Esophagus squamous epithelium (tissue), 5 donors: Measurements from ENCODE around the gene AOPEP. TPM values are rescaled to one million over a fixed set of nuclear protein-coding genes. Genes with fewer than 3 reads are reported as not detected.

Source experiments
- DNase-seq: peaks from one replicate; lab custom pipeline; 2025; lab: John Stamatoyannopoulos, UW
- H3K27ac ChIP-seq, 4 donors: fragments of 200-600 bp; sonication (generic); one replicate each; pipeline ENCODE4 v1.5.1; 2016 to 2019; ENCODE audit warnings: mild to moderate bottlenecking in 1 of 4
- H3K27me3 ChIP-seq, 4 donors: fragments of 200-600 bp; sonication (generic); 1 replicate in 3 of 4; 2 replicates in 1 of 4; pipeline versions ENCODE4 v1.5.1 to v1.6.0; 2017 to 2021; ENCODE audit warnings: antibody characterized with exemption in 1 of 4
- H3K36me3 ChIP-seq, 3 donors: fragments of 200-600 bp; sonication (generic); one replicate each; pipeline ENCODE4 v1.5.1; 2016 to 2019
- H3K4me1 ChIP-seq, 3 donors: fragments of 200-600 bp; sonication (generic); one replicate each; pipeline ENCODE4 v1.5.1; 2017 to 2019
- H3K4me3 ChIP-seq, 4 donors: fragments of 200-600 bp; sonication (generic); 1 replicate in 3 of 4; 2 replicates in 1 of 4; pipeline ENCODE4 v1.5.1; 2016 to 2019; ENCODE audit warnings: mild to moderate bottlenecking in 2 of 4, moderate library complexity in 1 of 4
- H3K9me3 ChIP-seq, 3 donors: fragments of 200-600 bp; sonication (generic); one replicate each; pipeline ENCODE4 v1.5.1; 2016 to 2019
- POLR2A ChIP-seq, 4 donors: fragments of 450-650 bp; IDR thresholded peaks; one replicate each; pipeline ENCODE4 v1.6.1; 2017; ENCODE audit warnings: antibody characterized with exemption in 4 of 4, mild to moderate bottlenecking in 4 of 4, moderate library complexity in 3 of 4
- WGBS, 2 donors: methylation state at CpG; one replicate each; pipeline ENCODE4 v1.1.5; 2018; 5-methylcytosine and 5-hydroxymethylcytosine counted together
- intact Hi-C: fragments of 100-400 bp; cut with DNase I; formaldehyde crosslinking; loops from one replicate; pipeline ENCODE4 v1.15.0; 2022
- total RNA-seq, 4 donors: library from RNA; depleted of rRNA; stranded (reverse); fragments of >200 nt; gene quantifications; one replicate each; pipeline ENCODE4 v1.1.0, GENCODE V29; 2016
- TF ChIP-seq, protein P1 (sequence below), 6 experiments: fragments of 450-650 bp in 4 of 6; fragments of 200-600 bp in 2 of 6; sonication (generic) in 2 of 6; IDR thresholded peaks; one replicate each; pipeline ENCODE4 v1.5.1; 2016 to 2019; ENCODE audit warnings: antibody characterized with exemption in 6 of 6, mild to moderate bottlenecking in 4 of 6, moderate library complexity in 4 of 6
- donor health status: DM: yes; HTN: yes; CAD: no.

Gene AOPEP
- total RNA-seq, 4 donors from 2014 or later = 101 to 300 (median 115) TPM

DNA sequence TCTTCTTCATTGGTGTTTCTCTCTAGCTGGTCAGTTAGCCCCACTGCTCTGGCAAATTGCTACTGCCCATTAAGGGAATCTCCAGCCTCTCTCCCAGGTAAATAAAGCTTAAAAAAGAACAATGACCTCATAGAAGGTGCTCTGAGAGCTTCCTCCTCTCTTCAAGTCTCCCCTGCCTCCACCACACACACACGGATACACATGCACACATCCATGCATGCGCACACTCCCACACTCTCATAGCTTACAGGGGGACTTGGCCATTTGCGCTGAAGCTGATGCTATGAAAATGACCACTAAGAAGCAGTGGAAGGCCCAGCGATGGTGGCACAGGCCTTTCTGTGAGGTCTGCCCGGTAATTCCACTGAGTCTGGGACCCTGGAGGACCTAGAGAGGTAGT lies 250.9 kb downstream of the AOPEP start:
- no peaks in the 10 kb centered on the region for H3K27me3 ChIP-seq
- no peak overlapping the region for H3K27ac ChIP-seq
- no peaks in the 10 kb centered on the region for H3K36me3 ChIP-seq
- no peak overlapping the region for H3K4me3 ChIP-seq
- peaks cover 0 to 13% (median 12%) of the 10 kb centered on the region in 3 donors for H3K4me1 ChIP-seq
- H3K9me3 ChIP-seq = no peaks in the 10 kb centered on the region
- 100% methylated on average over 4 to 5 of the region's 5 CpGs for WGBS, 2 donors
- intact Hi-C loops = no loop called here
- no peak for TF ChIP-seq POLR2A (IDR thresholded peaks at IDR 0.05)
- TF ChIP-seq, protein P1, sequence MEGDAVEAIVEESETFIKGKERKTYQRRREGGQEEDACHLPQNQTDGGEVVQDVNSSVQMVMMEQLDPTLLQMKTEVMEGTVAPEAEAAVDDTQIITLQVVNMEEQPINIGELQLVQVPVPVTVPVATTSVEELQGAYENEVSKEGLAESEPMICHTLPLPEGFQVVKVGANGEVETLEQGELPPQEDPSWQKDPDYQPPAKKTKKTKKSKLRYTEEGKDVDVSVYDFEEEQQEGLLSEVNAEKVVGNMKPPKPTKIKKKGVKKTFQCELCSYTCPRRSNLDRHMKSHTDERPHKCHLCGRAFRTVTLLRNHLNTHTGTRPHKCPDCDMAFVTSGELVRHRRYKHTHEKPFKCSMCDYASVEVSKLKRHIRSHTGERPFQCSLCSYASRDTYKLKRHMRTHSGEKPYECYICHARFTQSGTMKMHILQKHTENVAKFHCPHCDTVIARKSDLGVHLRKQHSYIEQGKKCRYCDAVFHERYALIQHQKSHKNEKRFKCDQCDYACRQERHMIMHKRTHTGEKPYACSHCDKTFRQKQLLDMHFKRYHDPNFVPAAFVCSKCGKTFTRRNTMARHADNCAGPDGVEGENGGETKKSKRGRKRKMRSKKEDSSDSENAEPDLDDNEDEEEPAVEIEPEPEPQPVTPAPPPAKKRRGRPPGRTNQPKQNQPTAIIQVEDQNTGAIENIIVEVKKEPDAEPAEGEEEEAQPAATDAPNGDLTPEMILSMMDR (IDR thresholded peaks at IDR 0.05) = no peak
- DNase-seq = no peak

DNA sequence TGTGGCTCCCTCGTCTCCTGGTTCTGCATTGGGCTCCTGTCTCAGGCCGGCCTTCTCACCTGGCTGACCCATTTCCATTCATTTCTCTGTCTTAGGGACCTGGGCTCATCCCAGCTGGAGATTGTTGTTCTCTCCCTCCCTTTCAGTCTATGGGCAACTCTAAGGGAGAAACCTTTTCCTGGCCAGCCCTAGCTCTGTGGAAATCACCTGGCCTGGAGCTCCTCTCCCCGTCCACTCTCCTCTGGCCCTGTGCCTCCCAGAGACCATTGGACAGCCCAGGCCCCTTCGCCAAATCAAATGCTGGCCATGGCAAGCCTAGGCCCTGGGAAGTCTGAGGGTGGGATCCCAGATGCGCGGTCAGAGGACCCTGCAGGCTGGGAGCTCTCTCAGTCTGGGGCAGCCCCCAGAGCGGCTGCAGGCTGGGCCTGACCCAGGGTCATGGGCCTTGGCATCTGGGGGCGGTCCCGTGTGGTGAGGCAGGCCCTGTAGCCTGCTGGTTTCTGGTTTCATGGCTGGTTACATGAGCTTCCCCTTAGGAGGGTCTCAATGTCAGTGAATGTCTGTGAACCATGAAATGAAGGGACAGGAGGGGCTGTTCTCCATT lies 253.5 kb downstream of the AOPEP start:
- Histone ChIP-seq H3K4me1 (no peaks in the 10 kb centered on the region), H3K4me3 (no peak overlapping the region), H3K27ac (no peak overlapping the region), H3K27me3 (no peaks in the 10 kb centered on the region), H3K36me3 (no peaks in the 10 kb centered on the region), H3K9me3 (no peaks in the 10 kb centered on the region)
- intact Hi-C loops = no loop called here
- no peak for DNase-seq
- WGBS, 2 donors = 93 to 100% methylated on average over 2 to 4 of the region's 9 CpGs
- no peak for TF ChIP-seq POLR2A (IDR thresholded peaks at IDR 0.05)
- TF ChIP-seq, protein P1 (IDR thresholded peaks at IDR 0.05) = no peak

DNA sequence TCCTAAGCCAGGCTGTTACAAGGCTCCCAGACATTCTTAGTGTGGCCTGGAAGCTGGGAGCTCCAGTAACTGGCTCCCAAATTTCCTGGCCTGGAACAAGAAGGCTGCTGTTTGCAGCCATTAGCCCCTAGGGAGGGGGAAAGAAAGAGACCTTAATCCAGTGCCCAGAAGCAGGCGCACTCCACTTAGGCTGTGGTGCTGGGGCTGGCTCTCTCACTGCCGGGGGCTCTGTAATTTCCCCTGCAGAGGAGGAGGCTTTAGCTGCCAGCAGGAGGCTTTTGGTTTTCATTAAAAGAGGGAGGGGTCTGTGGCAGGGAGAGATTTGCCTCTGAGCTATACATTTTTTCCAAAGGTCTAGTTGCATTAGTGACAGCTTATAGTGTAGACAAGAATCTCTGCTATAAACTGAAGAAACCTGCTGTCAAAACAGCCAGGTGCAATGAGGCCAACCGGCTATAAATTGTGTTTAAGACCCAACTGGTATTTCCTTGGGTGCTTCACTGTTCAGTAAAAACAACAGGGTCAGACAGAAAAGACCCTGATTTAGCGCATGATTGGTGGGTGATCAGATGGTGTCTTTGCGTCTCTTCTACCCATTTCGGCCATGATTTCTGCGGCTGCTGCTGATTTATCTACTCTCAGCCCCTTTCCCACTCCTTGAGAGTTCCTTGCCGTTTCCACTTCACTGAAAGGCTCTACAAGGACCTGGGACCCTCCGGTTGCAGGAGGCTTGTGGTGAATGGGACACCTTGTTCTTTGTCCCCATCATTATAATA lies 254.6 kb downstream of the AOPEP start:
- H3K27me3 ChIP-seq = no peaks in the 10 kb centered on the region
- no peaks in the 10 kb centered on the region for H3K9me3 ChIP-seq
- no peak overlapping the region for H3K4me3 ChIP-seq
- intact Hi-C loops = no loop called here
- 93 to 96% methylated on average over 8 to 9 of the region's 9 CpGs for WGBS, 2 donors
- H3K4me1 ChIP-seq = no peaks in the 10 kb centered on the region
- TF ChIP-seq, protein P1 (IDR thresholded peaks at IDR 0.05) = no peak
- TF ChIP-seq POLR2A (IDR thresholded peaks at IDR 0.05) = no peak
- no peak for DNase-seq
- no peaks in the 10 kb centered on the region for H3K36me3 ChIP-seq
- no peak overlapping the region for H3K27ac ChIP-seq

DNA sequence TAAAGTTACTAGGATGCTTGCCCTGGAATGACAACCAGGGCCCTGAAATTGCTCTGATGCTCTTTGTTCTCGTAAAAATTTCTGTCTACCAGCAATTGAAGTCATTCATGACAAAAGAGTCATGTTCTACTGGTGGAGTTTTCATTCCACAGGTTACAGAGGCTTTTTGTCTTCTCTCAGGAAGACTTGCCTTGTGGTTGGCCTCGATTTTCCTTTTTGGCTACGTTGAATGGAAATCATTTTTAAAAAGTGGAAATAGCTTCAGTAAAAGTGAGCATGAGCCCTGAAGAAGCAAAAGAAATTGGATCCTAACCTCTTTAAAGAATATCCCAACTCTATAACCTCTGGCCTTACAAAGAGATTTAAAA lies 255.2 kb downstream of the AOPEP start:
- Histone ChIP-seq H3K4me3 (no peak overlapping the region), H3K27ac (no peak overlapping the region), H3K36me3 (no peaks in the 10 kb centered on the region), H3K4me1 (no peaks in the 10 kb centered on the region), H3K9me3 (no peaks in the 10 kb centered on the region), H3K27me3 (no peaks in the 10 kb centered on the region)
- WGBS, 2 donors = 83 to 91% methylated on average over 3 of the region's 3 CpGs
- intact Hi-C loops = no loop called here
- TF ChIP-seq POLR2A (IDR thresholded peaks at IDR 0.05) = no peak
- TF ChIP-seq, protein P1 (IDR thresholded peaks at IDR 0.05) = no peak
- no peak for DNase-seq

DNA sequence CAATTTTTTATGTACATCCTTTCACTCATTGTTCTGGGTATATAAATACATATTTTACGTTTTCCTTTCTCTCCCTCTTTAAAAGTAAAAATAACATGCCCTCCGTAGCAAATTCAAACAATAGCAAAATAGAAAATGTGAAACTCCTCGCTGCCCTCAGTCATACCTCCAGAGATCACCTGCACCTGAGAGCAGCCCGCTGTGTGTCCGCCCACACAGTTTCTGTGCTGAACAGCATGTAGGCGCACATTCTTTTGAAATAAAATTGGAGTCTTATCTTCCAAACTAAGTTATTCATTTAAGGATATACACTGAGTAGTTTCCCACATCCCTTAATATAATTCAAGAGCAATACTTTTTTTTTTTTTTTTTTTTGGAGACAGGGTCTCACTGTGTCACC lies 255.7 kb downstream of the AOPEP start:
- H3K4me3 ChIP-seq = no peak overlapping the region
- no peaks in the 10 kb centered on the region for H3K27me3 ChIP-seq
- intact Hi-C loops = no loop called here
- DNase-seq = no peak
- TF ChIP-seq, protein P1 (IDR thresholded peaks at IDR 0.05) = no peak
- TF ChIP-seq POLR2A (IDR thresholded peaks at IDR 0.05) = no peak
- no peak overlapping the region for H3K27ac ChIP-seq
- no peaks in the 10 kb centered on the region for H3K36me3 ChIP-seq
- no peaks in the 10 kb centered on the region for H3K4me1 ChIP-seq
- 77 to 80% methylated on average over 6 of the region's 6 CpGs for WGBS, 2 donors
- no peaks in the 10 kb centered on the region for H3K9me3 ChIP-seq
